RCC 7860 (cell line): ENCODE results near the gene TP53I11.

Source experiments
- DNase-seq: peaks from one replicate; pipeline ENCODE4 v3.0.0-alpha.2; 2015; ENCODE audit warnings: low spot score
- FAIRE-seq: peaks from 2 replicates; lab custom pipeline; 2012; peaks lifted over from hg19 to GRCh38; lab: Jason Lieb, UNC

Gene TP53I11

GRCh38 chr11:44950625-44951476 is at the start of gene TP53I11:
TP53I11 (minus strand) TSS chr11:44950883; CDS start chr11:44938335, 12,548 bp downstream.
- DNase-seq (no peak), FAIRE-seq (no peak)

GRCh38 chr11:44999068-44999467 is 48.4 kb upstream of the TP53I11 start:
- DNase-seq (no peak), FAIRE-seq (no peak)

GRCh38 chr11:44998051-44998450 is 47.4 kb upstream of the TP53I11 start:
- no peak for DNase-seq
- no peak for FAIRE-seq

GRCh38 chr11:44997566-44997965 is 46.9 kb upstream of the TP53I11 start:
- no peak for DNase-seq
- FAIRE-seq = no peak

GRCh38 chr11:44994753-44995152 is 44.1 kb upstream of the TP53I11 start:
- DNase-seq (no peak), FAIRE-seq (no peak)

- no peak for FAIRE-seq
- DNase-seq = no peak
Measured at GRCh38 chr11:44993971-44994704, 43.5 kb upstream of the TP53I11 start.

- FAIRE-seq = no peak
- no peak for DNase-seq
Measured at GRCh38 chr11:44992774-44993173, 42.1 kb upstream of the TP53I11 start.

- FAIRE-seq = no peak
- no peak for DNase-seq
Measured at GRCh38 chr11:44992181-44992582, 41.5 kb upstream of the TP53I11 start.

- no peak for FAIRE-seq
- DNase-seq = no peak
Measured at GRCh38 chr11:44990665-44991064, 40.0 kb upstream of the TP53I11 start.

- no peak for FAIRE-seq
- no peak for DNase-seq
Measured at GRCh38 chr11:44989831-44990566, 39.3 kb upstream of the TP53I11 start.

GRCh38 chr11:44988981-44989635 is 38.4 kb upstream of the TP53I11 start:
- no peak for FAIRE-seq
- DNase-seq = no peak

- no peak for DNase-seq
- no peak for FAIRE-seq
Measured at GRCh38 chr11:44988111-44988510, 37.4 kb upstream of the TP53I11 start.

GRCh38 chr11:44987506-44987905 is 36.8 kb upstream of the TP53I11 start:
- DNase-seq (no peak), FAIRE-seq (no peak)

GRCh38 chr11:44986315-44986714 is 35.6 kb upstream of the TP53I11 start:
- no peak for FAIRE-seq
- no peak for DNase-seq

- FAIRE-seq (no peak), DNase-seq (no peak)
Measured at GRCh38 chr11:44985721-44986120, 35.0 kb upstream of the TP53I11 start.

GRCh38 chr11:44983786-44984185 is 33.1 kb upstream of the TP53I11 start:
- no peak for FAIRE-seq
- DNase-seq = no peak

- DNase-seq (no peak), FAIRE-seq (no peak)
Measured at GRCh38 chr11:44982496-44983062, 31.9 kb upstream of the TP53I11 start.

- no peak for DNase-seq
- FAIRE-seq = no peak
Measured at GRCh38 chr11:44980533-44981427, 30.1 kb upstream of the TP53I11 start.

- FAIRE-seq (no peak), DNase-seq (no peak)
Measured at GRCh38 chr11:44979543-44980399, 29.1 kb upstream of the TP53I11 start.
